ENCODE results near the gene EPHB2. TPM values are rescaled to one million over a fixed set of nuclear protein-coding genes. Genes with fewer than 3 reads are reported as not detected.

The EPHB2 gene
- total and polyA plus RNA-seq, 2 of the 13 experiments (the other 11 are each of a cell fraction or from before 2014, with no cell fraction given) = 0.03 to 0.11 TPM

GRCh38 chr1:22970096-22970495, 259.5 kb downstream of the EPHB2 start:
- Histone ChIP-seq H2AFZ (ENCODE audit: low read length) (no peak overlapping the region), H3K36me3 (replicated peaks in 1 of 2; ENCODE audit: control insufficient read depth in 1 of 2, insufficient read depth in 2 of 2, low read length in 2 of 2) (no peaks in the 10 kb centered on the region), H3K27me3 (ENCODE audit: control insufficient read depth in 1 of 2, insufficient read depth in 2 of 2, low read length in 2 of 2) (no peaks in the 10 kb centered on the region), H3K4me2 (ENCODE audit: low read depth, low read length) (no peak overlapping the region), H3K4me1 (ENCODE audit: insufficient read depth, low read length) (peaks cover 11% of the 10 kb centered on the region; the same call in 1 of the 2 replicates), H3K9ac (ENCODE audit: insufficient read depth, low read depth, low read length) (no peak overlapping the region), H3K27ac (ENCODE audit: extremely low read length, insufficient read depth, low read length) (no peak overlapping the region), H3K4me3 (replicated peaks in 1 of 3; ENCODE audit: insufficient read depth in 1 of 3, low read depth in 2 of 3, low read length in 3 of 3) (no peak overlapping the region), H3K79me2 (ENCODE audit: insufficient read depth, low read length) (no peaks in the 10 kb centered on the region), H3K9me3 (ENCODE audit: low read length) (peaks cover 8% of the 10 kb centered on the region), H4K20me1 (ENCODE audit: insufficient read depth, low read length) (no peaks in the 10 kb centered on the region)
- CTCF ChIA-PET (ENCODE audit: low intra/inter-chr PET ratio, low total read pairs) = no interaction called here
- 48% methylated on average over 2 of the region's 2 CpGs for WGBS (ENCODE audit: low lambda C conversion rate)
- DNase-seq (ENCODE audit: low spot score) (no peak), FAIRE-seq (no peak), ATAC-seq (no peak)
- POLR2A ChIA-PET = no interaction called here
- intact Hi-C loops (cut with micrococcal nuclease; ENCODE audit: unreplicated experiment) = loop anchor here (10.0 kb wide), 3 partner anchors 85 to 305 kb away; no protein-coding TSS in a partner anchor
- BruUV-seq (replicated peaks) = no TSS peak
- in situ Hi-C loops (cut with HindIII; ENCODE audit: extremely low pct_ligation_motif_present, low pct_unique_long_range_greater_than_20kb) = loop anchor here (10.0 kb wide), 2 partner anchors 115 to 305 kb away; no protein-coding TSS in a partner anchor
- no peak for TF ChIP-seq NCOA5 (CRISPR knock-in tag; IDR thresholded peaks at IDR 0.05)
- TF ChIP-seq ZNF234 (CRISPR knock-in tag; conservative IDR thresholded peaks at IDR 0.05) = no peak
- TF ChIP-seq ZNF30 (CRISPR knock-in tag; IDR thresholded peaks at IDR 0.05) = no peak
- no peak for TF ChIP-seq HOXA9 (CRISPR knock-in tag; IDR thresholded peaks at IDR 0.05; ENCODE audit: borderline replicate concordance)
- no peak for TF ChIP-seq MTA3 (CRISPR knock-in tag; IDR thresholded peaks at IDR 0.05)

Small RNA genes within 50 kb of the gene (microRNA-seq; reads per million reads assigned to microRNA genes)
- not detected for gene MIR4253
- not detected for gene MIR4684

Small RNA genes within 50 kb of the gene (small RNA-seq; reads per million reads assigned to genes)
- gene MIR4253 (ENCODE audit: insufficient read depth in 2 of 3, insufficient read length in 3 of 3, low read depth in 2 of 3, low replicate concordance in 1 of 3) (0 reads per million in 3 experiments), gene MIR4684 (ENCODE audit: insufficient read depth in 2 of 3, insufficient read length in 3 of 3, low read depth in 2 of 3, low replicate concordance in 1 of 3) (0 reads per million in 3 experiments)

Other genes with a start within 250 kb of the EPHB2 start
- gene EPHA8, start 147.3 kb upstream of the EPHB2 start, total RNA-seq (2016; rRNA removed; fragmentation: Illumina TruSeq; extraction: Trizol) = not detected in 2 replicates
- not detected in 2 replicates for gene EPHA8, start 147.3 kb upstream of the EPHB2 start, polyA plus RNA-seq (2011; rRNA removed)
- gene C1QA, start 74.2 kb upstream of the EPHB2 start, total RNA-seq (2016; rRNA removed; fragmentation: Illumina TruSeq; extraction: Trizol) = not detected in 2 replicates
- gene C1QA, start 74.2 kb upstream of the EPHB2 start, polyA plus RNA-seq (2011; rRNA removed) = not detected in 2 replicates
- not detected in 2 replicates for gene C1QC, start 67.2 kb upstream of the EPHB2 start, total RNA-seq (2016; rRNA removed; fragmentation: Illumina TruSeq; extraction: Trizol)
- gene C1QC, start 67.2 kb upstream of the EPHB2 start, polyA plus RNA-seq (2011; rRNA removed) = not detected in 2 replicates
- not detected in 2 replicates for gene C1QB, start 57.6 kb upstream of the EPHB2 start, total RNA-seq (2016; rRNA removed; fragmentation: Illumina TruSeq; extraction: Trizol)
- not detected in 2 replicates for gene C1QB, start 57.6 kb upstream of the EPHB2 start, polyA plus RNA-seq (2011; rRNA removed)

Data from HepG2 (cell line).